H9 (cell line): ENCODE measurements around the gene IPPK. TPM values are rescaled to one million over a fixed set of nuclear protein-coding genes. Genes with fewer than 3 reads are reported as not detected.
A peak's percentile ranks its signal among the peaks of the same experiment; 100 is the strongest.

Experiments
- DNase-seq: peaks from one replicate; pipeline ENCODE4 v3.0.0-alpha.2; 2017
- H2AFZ ChIP-seq: one replicate; pipeline ENCODE4 v1.6.1; 2013; ENCODE audit warnings: mild to moderate bottlenecking, low read length, control low read depth, moderate library complexity
- H2AK5ac ChIP-seq: 2 replicates; pipeline ENCODE4 v1.6.1; 2013; ENCODE audit warnings: low read length, control low read depth, mixed read lengths; ENCODE audit not compliant: insufficient read length
- H2BK120ac ChIP-seq: one replicate; pipeline ENCODE4 v1.6.1; 2013; ENCODE audit warnings: low read depth, mild to moderate bottlenecking, low read length, control low read depth, inconsistent platforms; ENCODE audit not compliant: poor library complexity, severe bottlenecking
- H2BK12ac ChIP-seq: 2 replicates; pipeline ENCODE4 v1.6.1; 2013; ENCODE audit warnings: low read length, control low read depth, mixed read lengths, low read depth; ENCODE audit not compliant: insufficient read length
- H2BK15ac ChIP-seq: 2 replicates; pipeline ENCODE4 v1.6.1; 2013; ENCODE audit warnings: low read depth, low read length, control low read depth
- H2BK20ac ChIP-seq: one replicate; pipeline ENCODE4 v1.6.1; 2013; ENCODE audit warnings: low read depth, mild to moderate bottlenecking, low read length, control low read depth, inconsistent platforms; ENCODE audit not compliant: poor library complexity, severe bottlenecking
- H2BK5ac ChIP-seq: 2 replicates; pipeline ENCODE4 v1.6.1; 2013; ENCODE audit warnings: low read length, control low read depth, mixed read lengths; ENCODE audit not compliant: insufficient read length
- H3K14ac ChIP-seq: 2 replicates; pipeline ENCODE4 v1.6.1; 2013; ENCODE audit warnings: low read length, control low read depth; ENCODE audit not compliant: insufficient read depth
- H3K18ac ChIP-seq: 2 replicates; pipeline ENCODE4 v1.6.1; 2013; ENCODE audit warnings: low read depth, mild to moderate bottlenecking, mixed read lengths, low read length, control low read depth; ENCODE audit not compliant: insufficient read length
- H3K23ac ChIP-seq: 2 replicates; pipeline ENCODE4 v1.6.1; 2013; ENCODE audit warnings: low read length, control low read depth, mixed read lengths, low read depth; ENCODE audit not compliant: insufficient read length
- H3K23me2 ChIP-seq: 2 replicates; pipeline ENCODE4 v1.6.1; 2013; ENCODE audit warnings: low read depth, mild to moderate bottlenecking, mixed read lengths, low read length, control low read depth; ENCODE audit not compliant: insufficient read length, poor library complexity, severe bottlenecking
- H3K27ac ChIP-seq: 2 replicates; pipeline ENCODE4 v1.5.1; 2013; ENCODE audit warnings: low read length, control low read depth, mixed read lengths, low read depth; ENCODE audit not compliant: insufficient read length
- H3K27me3 ChIP-seq: 2 replicates; pipeline ENCODE4 v1.6.1; 2013; ENCODE audit warnings: low read length, control low read depth, inconsistent platforms; ENCODE audit not compliant: insufficient read depth
- H3K4ac ChIP-seq: 2 replicates; pipeline ENCODE4 v1.6.1; 2013; ENCODE audit warnings: low read depth, mild to moderate bottlenecking, control low read depth, inconsistent platforms, low read length, moderate library complexity
- H3K4me1 ChIP-seq: 2 replicates; pipeline ENCODE4 v1.6.1; 2013; ENCODE audit warnings: low read length, control low read depth, inconsistent platforms; ENCODE audit not compliant: insufficient read depth
- H3K4me2 ChIP-seq: 2 replicates; pipeline ENCODE4 v1.6.1; 2013; ENCODE audit warnings: low read length, control low read depth, mixed read lengths; ENCODE audit not compliant: insufficient read length, insufficient read depth
- H3K56ac ChIP-seq: 2 replicates; pipeline ENCODE4 v1.6.1; 2013; ENCODE audit warnings: low read depth, mild to moderate bottlenecking, mixed read lengths, low read length, control low read depth; ENCODE audit not compliant: insufficient read length
- H3K79me1 ChIP-seq: 2 replicates; pipeline ENCODE4 v1.6.1; 2013; ENCODE audit warnings: low read depth, mild to moderate bottlenecking, moderate library complexity, low read length, control low read depth, inconsistent platforms; ENCODE audit not compliant: insufficient read depth, poor library complexity, severe bottlenecking
- H3K79me2 ChIP-seq: 2 replicates; pipeline ENCODE4 v1.6.1; 2013; ENCODE audit warnings: low read length, control low read depth, inconsistent platforms; ENCODE audit not compliant: insufficient read depth
- H3K9ac ChIP-seq: 2 replicates; pipeline ENCODE4 v1.6.1; 2013; ENCODE audit warnings: low read length, control low read depth, mixed read lengths; ENCODE audit not compliant: insufficient read length; ENCODE audit errors: extremely low read depth
- H3K9me3 ChIP-seq: one replicate; pipeline ENCODE4 v1.6.1; 2013; ENCODE audit warnings: low read depth, low read length, inconsistent platforms; ENCODE audit not compliant: control insufficient read depth
- H3T11ph ChIP-seq: one replicate; pipeline ENCODE4 v1.6.1; 2013; ENCODE audit warnings: mild to moderate bottlenecking, low read length, control low read depth, inconsistent platforms
- H4K20me1 ChIP-seq: one replicate; pipeline ENCODE4 v1.6.1; 2013; ENCODE audit not compliant: control insufficient read depth, insufficient read length, insufficient read depth
- H4K5ac ChIP-seq: 2 replicates; pipeline ENCODE4 v1.6.1; 2013; ENCODE audit warnings: low read depth, mild to moderate bottlenecking, mixed read lengths, low read length, control low read depth; ENCODE audit not compliant: insufficient read length
- H4K8ac ChIP-seq: replicated peaks from 2 replicates; pipeline ENCODE4 v1.6.1; 2013; ENCODE audit warnings: low read length, control low read depth, mixed read lengths, low read depth; ENCODE audit not compliant: insufficient read length
- H4K91ac ChIP-seq: 2 replicates; pipeline ENCODE4 v1.6.1; 2013; ENCODE audit warnings: low read depth, mild to moderate bottlenecking, moderate library complexity, mixed read lengths, low read length, control low read depth; ENCODE audit not compliant: insufficient read length
- H3K27ac Mint-ChIP-seq, 3 experiments: 2 replicates in 2 of 3; 3 replicates in 1 of 3; pipeline ENCODE4 v1.8.0; 2020 to 2021; ENCODE audit warnings: mixed read lengths in 3 of 3, mild to moderate bottlenecking in 1 of 3, moderate library complexity in 1 of 3
- H3K27me3 Mint-ChIP-seq: 2 replicates; pipeline ENCODE4 v1.8.0; 2021; ENCODE audit warnings: low read depth, mild to moderate bottlenecking, moderate library complexity, mixed read lengths
- H3K36me3 Mint-ChIP-seq, 3 experiments: 2 replicates in 2 of 3; 3 replicates in 1 of 3; pipeline ENCODE4 v1.8.0; 2020 to 2021; ENCODE audit warnings: low read depth in 3 of 3, mixed read lengths in 3 of 3; ENCODE audit not compliant: insufficient read depth in 1 of 3
- H3K4me1 Mint-ChIP-seq, 2 experiments: 2 replicates each; pipeline ENCODE4 v1.8.0; 2020; ENCODE audit warnings: mixed read lengths in 2 of 2
- H3K4me3 Mint-ChIP-seq, 2 experiments: 2 replicates in 1 of 2; 3 replicates in 1 of 2; pipeline ENCODE4 v1.8.0; 2020 to 2021; ENCODE audit warnings: mild to moderate bottlenecking in 2 of 2, mixed read lengths in 2 of 2, moderate library complexity in 1 of 2
- H3K9me3 Mint-ChIP-seq, 2 experiments: 2 replicates in 1 of 2; 3 replicates in 1 of 2; pipeline ENCODE4 v1.8.0; 2020; ENCODE audit warnings: mild to moderate bottlenecking in 2 of 2, mixed read lengths in 2 of 2, moderate library complexity in 1 of 2
- WGBS: extraction: QIAGEN DNeasy Blood & Tissue Kit; methylation state at CpG from one replicate; pipeline ENCODE4 v1.1.7; 2013; ENCODE audit warnings: missing lambda C conversion rate, low lambda C conversion rate, mixed read lengths; ENCODE audit not compliant: insufficient read length; ENCODE audit errors: extremely low coverage; 5-methylcytosine and 5-hydroxymethylcytosine counted together
- total RNA-seq: library from RNA; stranded (reverse); gene quantifications from 2 replicates; pipeline ENCODE4 v1.2.1, GENCODE V29; 2021
- TF ChIP-seq, protein P1 (sequence below): fragments of 200-600 bp; sonication (generic); conservative IDR thresholded peaks from 3 replicates; pipeline ENCODE4 v1.8.0; 2021; ENCODE audit warnings: antibody characterized with exemption, mild to moderate bottlenecking

The IPPK gene
- total RNA-seq, 1 experiment from 2014 or later = 10.7 TPM

GRCh38 chr9:92648474-92648971, 21.4 kb downstream of the IPPK start:
- peak overlapping the region in 1 of 3 experiments; percentile 89; a peak in 2 of 7 replicates for H3K27ac Mint-ChIP-seq

More at GRCh38 chr9:92648474-92648971, 21.4 kb downstream of the IPPK start:
- DNase-seq = no peak
- Mint-ChIP-seq H3K9me3 (no peaks in the 10 kb centered on the region), H3K27me3 (no peaks in the 10 kb centered on the region), H3K36me3 (peaks cover 26 to 65% (median 63%) of the 10 kb centered on the region in 3 experiments; a peak in 6 of 7 replicates), H3K4me3 (no peak overlapping the region), H3K4me1 (no peaks in the 10 kb centered on the region)
- no peaks in the 10 kb centered on the region for H3K23me2 ChIP-seq
- H3K27ac ChIP-seq = no peak overlapping the region
- H3K4me1 ChIP-seq = no peaks in the 10 kb centered on the region
- no peak overlapping the region for H3K18ac ChIP-seq
- no peak overlapping the region for H3K23ac ChIP-seq
- no CpG with 5 or more reads among the region's 6 CpGs for WGBS
- no peak overlapping the region for H2BK20ac ChIP-seq
- H2AFZ ChIP-seq = no peak overlapping the region
- H3K4ac ChIP-seq = no peak overlapping the region
- H3K79me2 ChIP-seq = no peaks in the 10 kb centered on the region
- H4K8ac ChIP-seq = no peak overlapping the region
- no peak overlapping the region; the same call in 1 of the 2 replicates for H3K14ac ChIP-seq
- H2BK5ac ChIP-seq = no peak overlapping the region
- H2BK120ac ChIP-seq = no peak overlapping the region
- H4K5ac ChIP-seq = no peak overlapping the region
- no peak overlapping the region for H2BK12ac ChIP-seq
- H2AK5ac ChIP-seq = no peak overlapping the region
- no peak overlapping the region for H3T11ph ChIP-seq
- TF ChIP-seq, protein P1, sequence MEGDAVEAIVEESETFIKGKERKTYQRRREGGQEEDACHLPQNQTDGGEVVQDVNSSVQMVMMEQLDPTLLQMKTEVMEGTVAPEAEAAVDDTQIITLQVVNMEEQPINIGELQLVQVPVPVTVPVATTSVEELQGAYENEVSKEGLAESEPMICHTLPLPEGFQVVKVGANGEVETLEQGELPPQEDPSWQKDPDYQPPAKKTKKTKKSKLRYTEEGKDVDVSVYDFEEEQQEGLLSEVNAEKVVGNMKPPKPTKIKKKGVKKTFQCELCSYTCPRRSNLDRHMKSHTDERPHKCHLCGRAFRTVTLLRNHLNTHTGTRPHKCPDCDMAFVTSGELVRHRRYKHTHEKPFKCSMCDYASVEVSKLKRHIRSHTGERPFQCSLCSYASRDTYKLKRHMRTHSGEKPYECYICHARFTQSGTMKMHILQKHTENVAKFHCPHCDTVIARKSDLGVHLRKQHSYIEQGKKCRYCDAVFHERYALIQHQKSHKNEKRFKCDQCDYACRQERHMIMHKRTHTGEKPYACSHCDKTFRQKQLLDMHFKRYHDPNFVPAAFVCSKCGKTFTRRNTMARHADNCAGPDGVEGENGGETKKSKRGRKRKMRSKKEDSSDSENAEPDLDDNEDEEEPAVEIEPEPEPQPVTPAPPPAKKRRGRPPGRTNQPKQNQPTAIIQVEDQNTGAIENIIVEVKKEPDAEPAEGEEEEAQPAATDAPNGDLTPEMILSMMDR = no peak
- no peaks in the 10 kb centered on the region for H4K20me1 ChIP-seq
- no peaks in the 10 kb centered on the region for H3K9me3 ChIP-seq
- H3K27me3 ChIP-seq = no peaks in the 10 kb centered on the region
- H3K4me2 ChIP-seq = no peak overlapping the region
- no peak overlapping the region for H3K9ac ChIP-seq
- no peak overlapping the region for H4K91ac ChIP-seq
- H2BK15ac ChIP-seq = no peak overlapping the region
- no peaks in the 10 kb centered on the region for H3K79me1 ChIP-seq
- no peak overlapping the region for H3K56ac ChIP-seq
